Measurements from ENCODE around the gene ABCC8. TPM values are rescaled to one million over a fixed set of nuclear protein-coding genes. Genes with fewer than 3 reads are reported as not detected.
A peak's percentile ranks its signal among the peaks of the same experiment; 100 is the strongest.

The ABCC8 gene
- total RNA-seq, 1 donor from 2014 or later = 7.8 TPM

GRCh38 chr11:17386331-17387084 is 90.1 kb downstream of the ABCC8 start:
- peak; percentile 73 for DNase-seq

- DNase-seq = no peak
Measured at GRCh38 chr11:17385926-17386325, 90.7 kb downstream of the ABCC8 start.

GRCh38 chr11:17385492-17385891 is 91.2 kb downstream of the ABCC8 start:
- no peak for DNase-seq

GRCh38 chr11:17384002-17384511 is 92.6 kb downstream of the ABCC8 start:
- DNase-seq = peak; percentile 95

- no peak for DNase-seq
Measured at GRCh38 chr11:17383461-17383860, 93.2 kb downstream of the ABCC8 start.

- no peak for DNase-seq
Measured at GRCh38 chr11:17382046-17382728, 94.5 kb downstream of the ABCC8 start.

- DNase-seq = no peak
Measured at GRCh38 chr11:17381156-17381555, 95.5 kb downstream of the ABCC8 start.

- DNase-seq = no peak
Measured at GRCh38 chr11:17379383-17380180, 97.1 kb downstream of the ABCC8 start.

- DNase-seq = no peak
Measured at GRCh38 chr11:17378655-17379054, 98.0 kb downstream of the ABCC8 start.

GRCh38 chr11:17376493-17376892 is 100.2 kb downstream of the ABCC8 start:
- DNase-seq = no peak

- DNase-seq = no peak
Measured at GRCh38 chr11:17375547-17375946, 101.1 kb downstream of the ABCC8 start.

GRCh38 chr11:17371614-17372013 is 105.0 kb downstream of the ABCC8 start:
- no peak for DNase-seq

GRCh38 chr11:17369684-17370243 is 106.9 kb downstream of the ABCC8 start:
- no peak for DNase-seq

- no peak for DNase-seq
Measured at GRCh38 chr11:17369094-17369493, 107.6 kb downstream of the ABCC8 start.

GRCh38 chr11:17368551-17368950 is 108.1 kb downstream of the ABCC8 start:
- DNase-seq = no peak

- DNase-seq = no peak
Measured at GRCh38 chr11:17366495-17366894, 110.2 kb downstream of the ABCC8 start.

GRCh38 chr11:17354601-17354991 is 122.0 kb downstream of the ABCC8 start:
- DNase-seq = peak; percentile 79

GRCh38 chr11:17353821-17354600 is 122.6 kb downstream of the ABCC8 start:
- no peak for DNase-seq

- peak; percentile 83 for DNase-seq
Measured at GRCh38 chr11:17352950-17353820, 123.5 kb downstream of the ABCC8 start.

GRCh38 chr11:17351510-17352176 is 125.0 kb downstream of the ABCC8 start, which contains the start of gene NCR3LG1:
Gene NCR3LG1, plus strand, starts transcription at chr11:17351800. Its CDS starts 170 bp downstream, at chr11:17351970.
- DNase-seq = peak; percentile 50

Data from tongue (tissue), 2 donors.